GM10266 (cell line): Measurements from ENCODE around the gene MS4A4E.
"Not testable (repeated sequence)": the region's sequence is repeated elsewhere in the genome, so short reads cannot be mapped to it uniquely, and the experiment has no call there.

Experiments used
- DNase-seq: peaks from one replicate; pipeline ENCODE4 v3.0.0; 2012; ENCODE audit errors: extremely low spot score
- TF ChIP-seq, protein P1 (sequence below): IDR thresholded peaks from 2 replicates; pipeline ENCODE4 v1.5.1; 2012; ENCODE audit warnings: mild to moderate bottlenecking, low read depth; ENCODE audit not compliant: control insufficient read depth, insufficient read depth; ENCODE audit errors: missing control alignments

Gene MS4A4E

DNA sequence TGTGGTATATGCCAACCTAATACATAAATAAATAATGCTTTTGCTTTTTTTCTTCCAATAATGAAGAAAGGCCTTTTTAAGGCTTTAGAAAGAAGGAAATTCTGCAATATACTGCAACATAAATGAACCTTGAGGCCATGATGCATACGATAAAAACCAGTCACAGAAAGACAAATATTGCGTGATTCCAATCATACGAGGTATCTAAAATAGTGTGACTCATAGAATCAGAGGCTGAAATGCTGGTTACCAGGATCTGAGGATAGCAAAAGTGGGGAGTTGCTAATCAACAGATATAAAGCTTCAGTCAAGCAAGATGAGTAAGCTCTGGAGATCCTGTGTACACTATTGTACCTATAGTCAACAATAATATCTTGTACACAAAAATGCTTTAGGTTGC lies 84.3 kb downstream of the MS4A4E start:
- no peak for DNase-seq
- TF ChIP-seq, protein P1, sequence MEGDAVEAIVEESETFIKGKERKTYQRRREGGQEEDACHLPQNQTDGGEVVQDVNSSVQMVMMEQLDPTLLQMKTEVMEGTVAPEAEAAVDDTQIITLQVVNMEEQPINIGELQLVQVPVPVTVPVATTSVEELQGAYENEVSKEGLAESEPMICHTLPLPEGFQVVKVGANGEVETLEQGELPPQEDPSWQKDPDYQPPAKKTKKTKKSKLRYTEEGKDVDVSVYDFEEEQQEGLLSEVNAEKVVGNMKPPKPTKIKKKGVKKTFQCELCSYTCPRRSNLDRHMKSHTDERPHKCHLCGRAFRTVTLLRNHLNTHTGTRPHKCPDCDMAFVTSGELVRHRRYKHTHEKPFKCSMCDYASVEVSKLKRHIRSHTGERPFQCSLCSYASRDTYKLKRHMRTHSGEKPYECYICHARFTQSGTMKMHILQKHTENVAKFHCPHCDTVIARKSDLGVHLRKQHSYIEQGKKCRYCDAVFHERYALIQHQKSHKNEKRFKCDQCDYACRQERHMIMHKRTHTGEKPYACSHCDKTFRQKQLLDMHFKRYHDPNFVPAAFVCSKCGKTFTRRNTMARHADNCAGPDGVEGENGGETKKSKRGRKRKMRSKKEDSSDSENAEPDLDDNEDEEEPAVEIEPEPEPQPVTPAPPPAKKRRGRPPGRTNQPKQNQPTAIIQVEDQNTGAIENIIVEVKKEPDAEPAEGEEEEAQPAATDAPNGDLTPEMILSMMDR, result no peak

DNA sequence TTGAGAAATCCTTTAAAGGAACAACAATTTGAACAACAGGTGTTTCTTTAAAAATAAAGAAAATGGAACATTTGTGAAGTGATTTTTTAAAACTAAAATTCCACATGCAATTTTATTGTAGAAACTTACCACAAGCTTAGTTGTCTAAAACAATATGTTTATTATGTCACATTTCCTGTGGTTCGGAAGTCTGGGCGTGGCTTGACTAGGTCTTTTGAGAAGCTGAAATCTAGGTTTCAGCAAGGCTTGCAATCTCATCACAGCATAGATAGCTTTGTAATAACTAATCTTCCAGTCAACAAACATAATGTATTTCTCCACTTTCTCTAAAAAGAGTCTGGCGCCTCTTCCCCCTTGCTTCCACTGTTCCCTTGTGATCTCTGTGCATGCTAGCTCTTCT lies 87.0 kb downstream of the MS4A4E start:
- TF ChIP-seq, protein P1, result no peak
- DNase-seq, result no peak

DNA sequence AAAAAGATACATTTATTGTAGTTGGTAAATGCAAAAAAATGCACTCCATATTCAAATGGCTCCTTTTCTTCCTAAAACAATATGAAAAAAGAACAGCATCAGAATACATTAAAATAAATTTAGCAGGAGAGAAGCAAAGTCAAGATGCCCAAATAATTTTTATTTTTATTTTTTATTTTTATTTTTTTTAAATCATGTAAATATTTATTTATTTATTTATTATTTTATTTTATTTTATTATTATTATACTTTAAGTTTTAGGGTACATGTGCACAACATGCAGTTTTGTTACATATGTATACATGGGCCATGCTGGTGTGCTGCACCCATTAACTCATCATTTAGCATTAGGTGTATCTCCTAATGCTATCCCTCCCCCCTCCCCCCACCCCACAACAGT lies 90.2 kb downstream of the MS4A4E start:
- DNase-seq, result not testable (repeated sequence)

DNA sequence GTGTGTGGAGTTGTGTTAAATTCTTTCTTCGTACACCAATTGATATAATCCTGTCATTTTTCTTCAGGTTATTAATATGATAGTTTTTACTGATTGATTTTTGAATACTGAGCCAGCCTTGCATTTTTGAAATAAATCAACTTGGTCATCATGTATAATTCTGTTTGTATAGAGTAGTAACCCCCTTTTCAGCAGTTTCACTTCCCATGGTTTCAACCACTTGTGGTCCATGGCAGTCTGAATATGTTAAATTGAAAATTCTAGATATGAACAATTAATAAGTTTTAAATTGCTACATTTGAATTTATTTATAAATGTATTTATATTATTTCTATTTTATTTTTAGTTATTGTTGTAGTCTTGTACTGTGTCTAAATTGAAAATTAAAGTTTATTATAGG lies 92.7 kb downstream of the MS4A4E start:
- DNase-seq, result no peak
- TF ChIP-seq, protein P1, result no peak
